DLD1 (cell line): ENCODE results near the gene PRELP.

Experiments used
- in situ Hi-C: cut with HindIII; loops from 2 replicates; pipeline ENCODE4 v1.10.0; 2017; ENCODE audit warnings: low sequenced_read_pairs

Gene PRELP

DNA sequence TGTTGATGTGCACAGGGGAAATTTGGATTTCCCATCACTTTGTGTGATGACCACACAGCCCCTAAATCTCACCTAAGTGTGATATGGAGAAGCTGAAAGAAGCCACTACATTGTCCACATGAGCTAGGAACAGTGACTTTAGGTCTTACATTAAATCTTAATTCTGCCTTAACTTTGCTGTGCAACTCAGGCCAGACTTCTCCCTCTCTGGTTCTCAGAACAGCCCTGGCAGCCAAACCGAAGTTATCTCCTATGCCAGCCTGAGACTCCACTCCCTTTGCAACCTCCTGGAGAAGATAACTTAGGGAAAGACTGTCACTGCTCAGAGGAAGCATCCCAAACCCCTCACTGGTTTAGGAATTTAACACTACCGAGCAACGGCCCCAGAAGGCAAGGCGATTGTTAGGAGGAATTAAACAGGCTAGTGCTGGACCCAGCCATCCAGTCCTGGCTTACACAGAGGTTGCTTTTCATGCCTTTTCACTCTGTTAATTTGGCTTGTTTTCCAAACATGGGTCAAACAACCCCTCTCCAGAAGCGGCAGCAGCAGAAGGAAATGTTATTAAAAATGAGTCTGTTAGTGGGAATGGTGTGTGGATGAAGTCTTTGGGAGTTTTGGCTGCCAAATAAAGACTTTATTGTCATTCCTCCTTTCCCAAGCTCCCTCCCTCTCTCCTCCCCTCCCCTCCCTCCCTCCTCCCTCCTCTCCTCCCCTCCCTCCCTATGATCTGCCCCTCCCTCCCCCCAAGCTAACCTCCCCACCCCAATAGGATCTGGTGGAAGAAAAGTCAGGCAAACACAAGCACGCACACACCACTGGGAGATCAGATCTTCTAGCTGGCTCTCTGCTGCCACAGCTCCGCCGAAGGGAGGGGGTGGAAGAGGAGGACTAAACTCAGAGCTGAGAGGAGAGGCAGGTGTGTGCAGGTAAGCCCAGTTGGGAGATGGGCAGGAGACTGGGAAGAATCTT lies at the start of gene PRELP:
PRELP (plus strand) TSS at position 795 of the 970 bp plus-strand sequence. CDS start 7,379 bp downstream, outside the sequence.
- in situ Hi-C loops: loop anchor here (5.0 kb wide), 1 partner anchor 72 kb away; no protein-coding TSS in a partner anchor

- in situ Hi-C loops: loop anchor here (25.0 kb wide), 1 partner anchor 164 kb away; no protein-coding TSS in a partner anchor
Measured at GRCh38 chr1:203426366-203426765, 49.2 kb upstream of the PRELP start.

DNA sequence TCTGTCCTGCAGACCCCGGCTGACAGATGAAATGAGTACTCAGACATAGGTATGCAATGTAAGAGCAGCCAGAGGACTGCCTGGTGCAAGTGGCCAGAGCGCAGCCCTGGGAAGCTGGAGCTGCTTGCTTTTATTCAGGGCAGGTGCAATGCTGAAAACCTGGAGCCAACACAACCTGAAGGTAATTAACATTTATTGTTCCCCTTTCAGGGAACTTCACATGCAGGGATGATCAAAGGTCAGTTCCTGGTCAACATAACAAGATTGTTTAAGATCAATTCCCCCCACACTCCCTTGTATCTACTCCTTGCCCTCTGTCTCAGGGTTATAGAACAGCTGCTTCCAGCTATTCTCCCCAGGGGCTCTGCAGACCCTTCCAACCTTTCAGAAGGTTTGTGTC lies 48.7 kb upstream of the PRELP start:
- in situ Hi-C loops: loop anchor here (25.0 kb wide), 1 partner anchor 165 kb away; no protein-coding TSS in a partner anchor

- in situ Hi-C loops: loop anchor here (25.0 kb wide), 1 partner anchor 165 kb away; no protein-coding TSS in a partner anchor
Measured at GRCh38 chr1:203427451-203427850, 48.2 kb upstream of the PRELP start.

DNA sequence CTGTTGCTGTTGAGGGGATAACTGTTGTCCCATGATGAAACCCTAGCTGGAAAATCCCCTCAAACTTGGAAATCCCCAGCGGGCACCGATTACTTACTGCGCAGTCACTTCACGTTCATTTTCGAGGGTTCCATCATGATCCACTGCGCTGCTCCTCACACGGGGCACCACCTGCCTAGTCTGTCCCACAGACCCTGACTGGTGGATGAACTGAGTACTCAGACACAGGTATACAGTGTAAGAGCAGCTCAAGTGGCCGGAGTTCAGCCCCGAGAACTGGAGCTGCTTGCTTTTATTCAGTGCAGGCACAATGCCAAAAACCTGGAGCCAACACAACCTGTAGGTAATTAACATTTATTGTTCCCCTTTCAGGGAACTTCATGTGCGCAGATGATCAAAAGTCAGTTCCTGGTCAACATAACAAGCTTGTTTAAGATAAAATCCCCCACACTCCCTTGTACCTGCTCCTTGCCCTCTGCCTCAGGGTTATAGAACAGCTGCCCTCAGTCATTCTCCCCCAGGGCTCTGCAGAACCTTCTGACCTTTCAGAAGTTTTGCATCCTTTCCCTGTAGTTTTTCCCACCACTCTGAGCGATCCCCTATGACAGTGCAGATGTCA lies 46.5 kb upstream of the PRELP start:
- in situ Hi-C loops: loop anchor here (25.0 kb wide), 1 partner anchor 167 kb away; no protein-coding TSS in a partner anchor

DNA sequence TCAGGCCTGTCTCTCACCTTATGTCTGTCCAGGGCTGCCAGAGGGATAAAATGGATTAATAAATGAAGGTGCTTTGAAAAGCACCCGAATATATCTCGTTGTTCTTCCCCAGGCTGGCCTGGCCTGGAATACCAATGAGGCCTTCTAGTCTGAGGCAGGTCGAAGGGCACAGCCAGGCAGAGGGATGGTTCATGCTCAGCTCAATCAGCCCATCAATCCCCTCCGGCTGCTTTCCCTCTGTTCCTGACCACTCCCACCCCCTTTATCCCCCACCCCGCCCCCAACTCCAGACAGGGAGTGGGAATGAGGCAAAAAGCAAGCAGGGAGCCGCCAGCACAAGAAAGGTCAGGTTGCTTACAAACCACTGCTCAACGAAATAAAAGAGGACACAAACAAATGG lies 40.0 kb upstream of the PRELP start:
- in situ Hi-C loops: loop anchor here (25.0 kb wide), 1 partner anchor 173 kb away; no protein-coding TSS in a partner anchor

- in situ Hi-C loops: loop anchor here (25.0 kb wide), 1 partner anchor 176 kb away; no protein-coding TSS in a partner anchor
Measured at GRCh38 chr1:203437696-203438315, 37.8 kb upstream of the PRELP start.

GRCh38 chr1:203439131-203439730 lies 36.4 kb upstream of the PRELP start:
- in situ Hi-C loops: loop anchor here (25.0 kb wide), 1 partner anchor 177 kb away; no protein-coding TSS in a partner anchor

GRCh38 chr1:203440771-203441170 lies 34.8 kb upstream of the PRELP start:
- in situ Hi-C loops: loop anchor here (25.0 kb wide), 1 partner anchor 178 kb away; no protein-coding TSS in a partner anchor

DNA sequence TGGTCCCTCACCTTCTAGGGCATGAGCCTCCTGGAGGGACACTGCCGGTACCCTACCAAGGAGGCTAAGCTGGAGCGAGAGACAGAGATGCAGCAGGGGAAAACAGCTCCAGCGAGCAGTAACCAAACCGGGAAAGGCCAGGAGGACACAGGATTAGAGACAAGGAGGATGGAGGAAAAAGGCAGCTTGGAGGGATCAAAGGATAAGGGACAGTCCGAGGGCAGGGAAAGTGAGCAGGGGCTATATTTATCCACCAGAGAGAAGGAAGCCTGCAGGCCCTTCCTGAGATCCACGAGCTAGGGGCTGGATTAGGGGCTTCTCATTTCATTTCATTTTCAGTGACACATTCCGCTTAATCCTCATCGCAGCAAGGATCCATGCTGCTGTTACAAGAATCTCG lies 33.8 kb upstream of the PRELP start:
- in situ Hi-C loops: loop anchor here (25.0 kb wide), 1 partner anchor 179 kb away; no protein-coding TSS in a partner anchor

DNA sequence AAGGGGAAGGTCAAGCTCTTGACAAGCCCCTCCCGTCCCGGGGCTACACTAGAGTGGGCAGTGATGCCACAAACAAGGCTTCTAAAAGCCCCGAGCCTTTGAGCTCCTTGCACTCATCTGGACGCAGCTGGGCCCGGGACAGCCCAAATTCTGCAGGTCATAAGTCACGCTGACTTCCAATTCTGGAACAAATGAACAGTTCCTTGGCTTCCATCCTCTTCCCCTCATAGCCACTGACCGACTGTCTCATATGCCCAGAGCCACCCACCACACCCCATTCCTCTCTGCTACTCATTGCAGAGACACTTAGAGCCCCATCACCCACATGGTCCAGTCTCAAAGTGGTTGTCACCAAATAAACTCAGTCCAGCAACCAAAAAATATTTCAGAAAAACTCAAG lies 32.8 kb upstream of the PRELP start:
- in situ Hi-C loops: loop anchor here (25.0 kb wide), 1 partner anchor 181 kb away; no protein-coding TSS in a partner anchor

- in situ Hi-C loops: loop anchor here (25.0 kb wide), 1 partner anchor 181 kb away; no protein-coding TSS in a partner anchor
Measured at GRCh38 chr1:203443296-203443695, 32.3 kb upstream of the PRELP start.

GRCh38 chr1:203444171-203444576 lies 31.4 kb upstream of the PRELP start:
- in situ Hi-C loops: loop anchor here (25.0 kb wide), 1 partner anchor 182 kb away; no protein-coding TSS in a partner anchor

GRCh38 chr1:203447151-203447550 lies 28.5 kb upstream of the PRELP start:
- in situ Hi-C loops: loop anchor here (25.0 kb wide), 1 partner anchor 185 kb away; no protein-coding TSS in a partner anchor

DNA sequence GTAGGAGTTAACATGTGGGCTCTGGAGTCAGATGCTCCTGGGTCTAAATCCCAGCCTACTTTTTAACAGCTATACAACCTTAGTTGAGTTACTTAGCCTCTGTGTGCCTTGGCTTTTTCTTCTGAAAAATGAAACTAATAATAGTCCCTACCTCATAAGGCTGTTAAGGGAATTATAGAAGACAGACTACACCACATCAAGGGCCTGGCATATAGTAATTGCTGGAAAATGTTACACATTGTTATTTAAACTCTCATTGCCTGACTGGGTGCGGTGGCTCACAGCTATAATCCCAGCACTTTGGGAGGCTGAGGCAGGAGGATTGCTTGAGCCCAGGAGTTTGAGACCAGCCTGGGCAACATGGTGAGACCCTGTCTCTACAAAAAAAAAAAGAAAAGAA lies 28.0 kb upstream of the PRELP start:
- in situ Hi-C loops: loop anchor here (25.0 kb wide), 1 partner anchor 185 kb away; no protein-coding TSS in a partner anchor

DNA sequence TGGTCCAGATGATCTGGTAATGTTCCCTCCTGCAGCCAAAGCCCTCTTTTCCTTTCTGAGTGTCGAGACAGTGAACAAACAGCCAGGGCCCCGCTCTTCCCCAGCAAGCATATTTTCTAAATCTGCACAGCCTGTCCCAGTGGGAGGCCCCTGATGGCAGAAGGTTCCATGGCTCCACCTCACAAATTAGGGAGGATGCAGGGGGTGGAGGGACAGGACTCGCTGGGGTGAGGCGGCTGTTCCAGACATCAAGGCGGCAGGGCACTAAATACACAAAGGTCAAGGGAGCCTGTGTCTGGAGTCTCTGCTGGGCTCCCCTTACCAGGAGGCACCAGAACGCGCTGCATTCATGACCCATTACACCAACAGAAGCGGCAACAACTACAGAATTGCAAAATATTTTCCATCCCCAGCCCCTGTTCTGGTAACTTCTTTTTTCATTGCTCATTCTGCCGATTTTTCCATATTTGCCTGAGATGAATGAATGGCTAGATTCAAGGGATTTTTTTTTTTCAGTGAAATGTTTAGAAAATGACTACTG lies 27.0 kb upstream of the PRELP start:
- in situ Hi-C loops: loop anchor here (25.0 kb wide), 1 partner anchor 186 kb away; no protein-coding TSS in a partner anchor

GRCh38 chr1:203450001-203450400 lies 25.6 kb upstream of the PRELP start:
- in situ Hi-C loops: loop anchor here (25.0 kb wide), 1 partner anchor 88 kb away; the partner anchor contains the start of gene FMOD

DNA sequence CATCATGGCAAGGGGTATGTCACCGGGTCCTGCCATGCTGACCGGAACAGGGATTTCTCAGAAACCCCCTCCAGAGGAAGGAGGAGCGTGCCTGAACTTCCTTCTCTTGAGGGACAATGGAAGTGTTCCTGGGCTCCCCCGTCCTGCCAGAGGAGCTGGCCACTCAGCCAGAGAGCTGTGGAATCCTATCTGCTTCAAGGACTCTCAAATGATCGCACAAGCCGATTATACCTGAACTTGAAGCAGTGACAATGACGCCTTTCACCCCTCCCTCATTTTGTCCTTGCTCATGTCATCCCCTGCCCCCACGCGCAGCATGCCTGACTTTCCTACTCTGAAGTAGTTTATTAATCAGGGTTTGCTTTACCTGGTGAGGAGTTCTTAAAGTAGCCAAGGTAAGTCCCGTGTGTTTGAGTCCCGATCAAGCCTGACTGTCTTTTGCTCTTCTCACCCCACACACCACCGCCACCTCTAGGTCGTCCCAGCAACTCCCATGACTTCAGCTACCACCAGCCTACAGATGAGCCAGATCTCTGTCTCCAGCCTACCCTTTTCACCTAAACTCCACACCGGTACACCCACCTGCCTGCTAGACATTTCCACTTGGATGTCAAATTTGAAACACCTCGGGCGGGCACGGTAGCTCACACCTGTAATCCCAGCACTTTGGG lies 25.0 kb upstream of the PRELP start:
- in situ Hi-C loops: loop anchor here (25.0 kb wide), 1 partner anchor 88 kb away; the partner anchor contains the start of gene FMOD
